ENCODE measurements around the gene BCL2L12.

The BCL2L12 gene

GRCh38 chr19:49654581-49654980 is 11.2 kb upstream of the BCL2L12 start:
- no peak for ATAC-seq
- no peak for TF ChIP-seq POU6F1 (CRISPR knock-in tag; IDR thresholded peaks at IDR 0.05; ENCODE audit: borderline replicate concordance, low read depth)

- TF ChIP-seq TSHZ2 (CRISPR knock-in tag; IDR thresholded peaks at IDR 0.05) (no peak), PPARA (CRISPR knock-in tag; IDR thresholded peaks at IDR 0.05; ENCODE audit: borderline replicate concordance) (no peak), ARNTL (CRISPR knock-in tag; IDR thresholded peaks at IDR 0.05; ENCODE audit: borderline replicate concordance, low read depth) (no peak), TCF4 (CRISPR knock-in tag; IDR thresholded peaks at IDR 0.05; ENCODE audit: borderline replicate concordance) (no peak), ZC3H10 (CRISPR knock-in tag; IDR thresholded peaks at IDR 0.05) (no peak)
- ATAC-seq: no peak
Observed at GRCh38 chr19:49655570-49656455, 9.9 kb upstream of the BCL2L12 start.

DNA sequence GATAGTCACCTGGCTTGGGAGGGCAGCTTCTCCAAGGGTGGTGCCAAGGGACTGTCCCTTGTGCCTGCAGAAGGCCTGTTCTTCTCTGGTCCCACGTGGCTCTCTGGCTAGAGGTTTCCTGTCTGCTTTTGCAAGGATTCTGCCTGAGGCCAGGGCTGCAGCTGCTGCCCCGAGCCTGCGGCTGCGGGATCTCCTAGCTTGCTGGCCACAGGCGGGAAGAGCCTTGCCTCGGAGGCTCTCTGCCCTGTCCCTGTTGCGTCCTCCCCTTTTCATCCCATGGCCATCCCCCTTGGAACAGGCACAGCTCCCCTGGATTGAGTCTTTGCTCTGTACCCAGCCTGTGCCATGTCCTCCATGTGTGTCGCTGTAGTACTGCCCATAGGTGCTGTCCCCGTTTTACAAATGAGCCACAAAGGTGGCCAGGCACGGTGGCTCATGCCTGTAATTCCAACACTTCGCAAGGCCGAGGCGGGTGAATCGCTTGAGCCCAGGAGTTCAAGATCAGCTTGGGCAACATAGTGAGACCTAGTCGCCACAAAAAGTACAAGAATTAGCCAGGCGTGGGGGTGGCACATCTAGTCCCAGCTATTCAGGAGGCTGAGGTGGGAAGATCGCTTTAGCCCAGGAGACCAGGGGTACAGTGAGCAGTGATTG is 9.2 kb upstream of the BCL2L12 start:
- TF ChIP-seq SNAI2 (CRISPR knock-in tag; IDR thresholded peaks at IDR 0.05): no peak
- no peak for TF ChIP-seq CSDC2 (CRISPR knock-in tag; IDR thresholded peaks at IDR 0.05)
- no peak for TF ChIP-seq PPARA (CRISPR knock-in tag; IDR thresholded peaks at IDR 0.05; ENCODE audit: borderline replicate concordance)
- no peak for TF ChIP-seq ISL1 (CRISPR knock-in tag; IDR thresholded peaks at IDR 0.05)
- no peak for TF ChIP-seq PATZ1 (CRISPR knock-in tag; IDR thresholded peaks at IDR 0.05; ENCODE audit: borderline replicate concordance)
- TF ChIP-seq ZFP30 (CRISPR knock-in tag; IDR thresholded peaks at IDR 0.05): no peak
- TF ChIP-seq ZC3H10 (CRISPR knock-in tag; IDR thresholded peaks at IDR 0.05): no peak
- no peak for TF ChIP-seq BACH2 (CRISPR knock-in tag; IDR thresholded peaks at IDR 0.05; ENCODE audit: borderline replicate concordance)
- TF ChIP-seq ARNTL (CRISPR knock-in tag; IDR thresholded peaks at IDR 0.05; ENCODE audit: borderline replicate concordance, low read depth): no peak
- no peak for TF ChIP-seq TSHZ2 (CRISPR knock-in tag; IDR thresholded peaks at IDR 0.05)
- no peak for TF ChIP-seq TOX (CRISPR knock-in tag; IDR thresholded peaks at IDR 0.05; ENCODE audit: borderline replicate concordance)
- no peak for TF ChIP-seq ZNF565 (CRISPR knock-in tag; conservative IDR thresholded peaks at IDR 0.05; ENCODE audit: low read depth)
- no peak for TF ChIP-seq POU6F1 (CRISPR knock-in tag; IDR thresholded peaks at IDR 0.05; ENCODE audit: borderline replicate concordance, low read depth)
- no peak for TF ChIP-seq TCF4 (CRISPR knock-in tag; IDR thresholded peaks at IDR 0.05; ENCODE audit: borderline replicate concordance)
- TF ChIP-seq CSRNP3 (CRISPR knock-in tag; IDR thresholded peaks at IDR 0.05): no peak
- ATAC-seq: no peak
